H9 (cell line): ENCODE results near the gene KLK2. TPM values are rescaled to one million over a fixed set of nuclear protein-coding genes. Genes with fewer than 3 reads are reported as not detected.

Source experiments
- DNase-seq: peaks from one replicate; pipeline ENCODE4 v3.0.0-alpha.2; 2017
- H2AFZ ChIP-seq: one replicate; pipeline ENCODE4 v1.6.1; 2013; ENCODE audit warnings: mild to moderate bottlenecking, low read length, control low read depth, moderate library complexity
- H2AK5ac ChIP-seq: 2 replicates; pipeline ENCODE4 v1.6.1; 2013; ENCODE audit warnings: low read length, control low read depth, mixed read lengths; ENCODE audit not compliant: insufficient read length
- H2BK120ac ChIP-seq: one replicate; pipeline ENCODE4 v1.6.1; 2013; ENCODE audit warnings: low read depth, mild to moderate bottlenecking, low read length, control low read depth, inconsistent platforms; ENCODE audit not compliant: poor library complexity, severe bottlenecking
- H2BK12ac ChIP-seq: 2 replicates; pipeline ENCODE4 v1.6.1; 2013; ENCODE audit warnings: low read length, control low read depth, mixed read lengths, low read depth; ENCODE audit not compliant: insufficient read length
- H2BK15ac ChIP-seq: 2 replicates; pipeline ENCODE4 v1.6.1; 2013; ENCODE audit warnings: low read depth, low read length, control low read depth
- H2BK20ac ChIP-seq: one replicate; pipeline ENCODE4 v1.6.1; 2013; ENCODE audit warnings: low read depth, mild to moderate bottlenecking, low read length, control low read depth, inconsistent platforms; ENCODE audit not compliant: poor library complexity, severe bottlenecking
- H2BK5ac ChIP-seq: 2 replicates; pipeline ENCODE4 v1.6.1; 2013; ENCODE audit warnings: low read length, control low read depth, mixed read lengths; ENCODE audit not compliant: insufficient read length
- H3K14ac ChIP-seq: 2 replicates; pipeline ENCODE4 v1.6.1; 2013; ENCODE audit warnings: low read length, control low read depth; ENCODE audit not compliant: insufficient read depth
- H3K18ac ChIP-seq: 2 replicates; pipeline ENCODE4 v1.6.1; 2013; ENCODE audit warnings: low read depth, mild to moderate bottlenecking, mixed read lengths, low read length, control low read depth; ENCODE audit not compliant: insufficient read length
- H3K23ac ChIP-seq: 2 replicates; pipeline ENCODE4 v1.6.1; 2013; ENCODE audit warnings: low read length, control low read depth, mixed read lengths, low read depth; ENCODE audit not compliant: insufficient read length
- H3K23me2 ChIP-seq: 2 replicates; pipeline ENCODE4 v1.6.1; 2013; ENCODE audit warnings: low read depth, mild to moderate bottlenecking, mixed read lengths, low read length, control low read depth; ENCODE audit not compliant: insufficient read length, poor library complexity, severe bottlenecking
- H3K27ac ChIP-seq: 2 replicates; pipeline ENCODE4 v1.5.1; 2013; ENCODE audit warnings: low read length, control low read depth, mixed read lengths, low read depth; ENCODE audit not compliant: insufficient read length
- H3K27me3 ChIP-seq: 2 replicates; pipeline ENCODE4 v1.6.1; 2013; ENCODE audit warnings: low read length, control low read depth, inconsistent platforms; ENCODE audit not compliant: insufficient read depth
- H3K4ac ChIP-seq: 2 replicates; pipeline ENCODE4 v1.6.1; 2013; ENCODE audit warnings: low read depth, mild to moderate bottlenecking, control low read depth, inconsistent platforms, low read length, moderate library complexity
- H3K4me1 ChIP-seq: 2 replicates; pipeline ENCODE4 v1.6.1; 2013; ENCODE audit warnings: low read length, control low read depth, inconsistent platforms; ENCODE audit not compliant: insufficient read depth
- H3K4me2 ChIP-seq: 2 replicates; pipeline ENCODE4 v1.6.1; 2013; ENCODE audit warnings: low read length, control low read depth, mixed read lengths; ENCODE audit not compliant: insufficient read length, insufficient read depth
- H3K56ac ChIP-seq: 2 replicates; pipeline ENCODE4 v1.6.1; 2013; ENCODE audit warnings: low read depth, mild to moderate bottlenecking, mixed read lengths, low read length, control low read depth; ENCODE audit not compliant: insufficient read length
- H3K79me1 ChIP-seq: 2 replicates; pipeline ENCODE4 v1.6.1; 2013; ENCODE audit warnings: low read depth, mild to moderate bottlenecking, moderate library complexity, low read length, control low read depth, inconsistent platforms; ENCODE audit not compliant: insufficient read depth, poor library complexity, severe bottlenecking
- H3K79me2 ChIP-seq: 2 replicates; pipeline ENCODE4 v1.6.1; 2013; ENCODE audit warnings: low read length, control low read depth, inconsistent platforms; ENCODE audit not compliant: insufficient read depth
- H3K9ac ChIP-seq: 2 replicates; pipeline ENCODE4 v1.6.1; 2013; ENCODE audit warnings: low read length, control low read depth, mixed read lengths; ENCODE audit not compliant: insufficient read length; ENCODE audit errors: extremely low read depth
- H3K9me3 ChIP-seq: one replicate; pipeline ENCODE4 v1.6.1; 2013; ENCODE audit warnings: low read depth, low read length, inconsistent platforms; ENCODE audit not compliant: control insufficient read depth
- H3T11ph ChIP-seq: one replicate; pipeline ENCODE4 v1.6.1; 2013; ENCODE audit warnings: mild to moderate bottlenecking, low read length, control low read depth, inconsistent platforms
- H4K20me1 ChIP-seq: one replicate; pipeline ENCODE4 v1.6.1; 2013; ENCODE audit not compliant: control insufficient read depth, insufficient read length, insufficient read depth
- H4K5ac ChIP-seq: 2 replicates; pipeline ENCODE4 v1.6.1; 2013; ENCODE audit warnings: low read depth, mild to moderate bottlenecking, mixed read lengths, low read length, control low read depth; ENCODE audit not compliant: insufficient read length
- H4K8ac ChIP-seq: replicated peaks from 2 replicates; pipeline ENCODE4 v1.6.1; 2013; ENCODE audit warnings: low read length, control low read depth, mixed read lengths, low read depth; ENCODE audit not compliant: insufficient read length
- H4K91ac ChIP-seq: 2 replicates; pipeline ENCODE4 v1.6.1; 2013; ENCODE audit warnings: low read depth, mild to moderate bottlenecking, moderate library complexity, mixed read lengths, low read length, control low read depth; ENCODE audit not compliant: insufficient read length
- H3K27ac Mint-ChIP-seq, 3 experiments: 2 replicates in 2 of 3; 3 replicates in 1 of 3; pipeline ENCODE4 v1.8.0; 2020 to 2021; ENCODE audit warnings: mixed read lengths in 3 of 3, mild to moderate bottlenecking in 1 of 3, moderate library complexity in 1 of 3
- H3K27me3 Mint-ChIP-seq: 2 replicates; pipeline ENCODE4 v1.8.0; 2021; ENCODE audit warnings: low read depth, mild to moderate bottlenecking, moderate library complexity, mixed read lengths
- H3K36me3 Mint-ChIP-seq, 3 experiments: 2 replicates in 2 of 3; 3 replicates in 1 of 3; pipeline ENCODE4 v1.8.0; 2020 to 2021; ENCODE audit warnings: low read depth in 3 of 3, mixed read lengths in 3 of 3; ENCODE audit not compliant: insufficient read depth in 1 of 3
- H3K4me1 Mint-ChIP-seq, 2 experiments: 2 replicates each; pipeline ENCODE4 v1.8.0; 2020; ENCODE audit warnings: mixed read lengths in 2 of 2
- H3K4me3 Mint-ChIP-seq, 2 experiments: 2 replicates in 1 of 2; 3 replicates in 1 of 2; pipeline ENCODE4 v1.8.0; 2020 to 2021; ENCODE audit warnings: mild to moderate bottlenecking in 2 of 2, mixed read lengths in 2 of 2, moderate library complexity in 1 of 2
- H3K9me3 Mint-ChIP-seq, 2 experiments: 2 replicates in 1 of 2; 3 replicates in 1 of 2; pipeline ENCODE4 v1.8.0; 2020; ENCODE audit warnings: mild to moderate bottlenecking in 2 of 2, mixed read lengths in 2 of 2, moderate library complexity in 1 of 2
- WGBS: extraction: QIAGEN DNeasy Blood & Tissue Kit; methylation state at CpG from one replicate; pipeline ENCODE4 v1.1.7; 2013; ENCODE audit warnings: missing lambda C conversion rate, low lambda C conversion rate, mixed read lengths; ENCODE audit not compliant: insufficient read length; ENCODE audit errors: extremely low coverage; 5-methylcytosine and 5-hydroxymethylcytosine counted together
- total RNA-seq: library from RNA; stranded (reverse); gene quantifications from 2 replicates; pipeline ENCODE4 v1.2.1, GENCODE V29; 2021
- TF ChIP-seq, protein P1 (sequence below): fragments of 200-600 bp; sonication (generic); conservative IDR thresholded peaks from 3 replicates; pipeline ENCODE4 v1.8.0; 2021; ENCODE audit warnings: antibody characterized with exemption, mild to moderate bottlenecking

Gene KLK2
- total RNA-seq, 1 experiment from 2014 or later = not detected

DNA sequence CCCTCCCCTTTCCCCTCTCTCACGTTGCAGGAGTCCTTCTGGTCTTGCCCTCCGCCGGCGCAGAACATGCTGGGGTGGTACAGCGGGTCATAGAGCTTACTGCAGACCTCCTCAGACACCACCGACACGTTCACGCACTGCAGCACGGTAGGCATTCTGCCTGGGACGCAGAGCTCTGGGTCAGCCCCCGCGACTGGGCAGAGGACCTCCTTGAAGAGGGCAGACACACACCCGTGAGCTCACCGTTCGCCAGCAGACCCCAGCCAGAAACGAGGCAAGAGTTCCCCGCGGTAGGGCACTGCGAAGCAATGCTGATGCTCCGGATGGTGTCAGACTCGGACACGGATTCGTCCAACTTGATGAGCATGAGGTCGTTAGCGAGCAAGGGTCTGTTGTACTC is 35.1 kb downstream of the KLK2 start:
- Histone ChIP-seq H4K8ac (no peak overlapping the region), H3K27ac (no peak overlapping the region), H3K4me1 (no peaks in the 10 kb centered on the region), H3K27me3 (peaks cover 27% of the 10 kb centered on the region; the same call in 1 of the 2 replicates), H3K79me1 (no peaks in the 10 kb centered on the region), H2AK5ac (no peak overlapping the region), H3K14ac (no peak overlapping the region), H3K4me2 (peak overlapping the region; percentile 46), H2BK12ac (no peak overlapping the region), H3K9ac (no peak overlapping the region), H2BK20ac (no peak overlapping the region), H3K79me2 (no peaks in the 10 kb centered on the region), H2AFZ (no peak overlapping the region), H3K56ac (no peak overlapping the region), H3K4ac (no peak overlapping the region), H3T11ph (no peak overlapping the region), H4K5ac (no peak overlapping the region), H3K9me3 (no peaks in the 10 kb centered on the region), H3K23ac (no peak overlapping the region), H2BK5ac (no peak overlapping the region), H4K20me1 (no peaks in the 10 kb centered on the region), H2BK15ac (no peak overlapping the region), H3K18ac (no peak overlapping the region), H3K23me2 (peaks cover 7% of the 10 kb centered on the region), H2BK120ac (no peak overlapping the region), H4K91ac (no peak overlapping the region)
- Mint-ChIP-seq H3K4me1 (peaks cover 18 to 26% of the 10 kb centered on the region in 2 experiments), H3K27me3 (peaks cover 46% of the 10 kb centered on the region), H3K36me3 (no peaks in the 10 kb centered on the region), H3K27ac (no peak overlapping the region), H3K9me3 (no peaks in the 10 kb centered on the region; a peak in 1 of 5 replicates), H3K4me3 (peak overlapping the region in 1 of 2 experiments; percentile 2; a peak in 1 of 5 replicates)
- no CpG with 5 or more reads among the region's 25 CpGs for WGBS
- no peak for DNase-seq
- TF ChIP-seq, protein P1, sequence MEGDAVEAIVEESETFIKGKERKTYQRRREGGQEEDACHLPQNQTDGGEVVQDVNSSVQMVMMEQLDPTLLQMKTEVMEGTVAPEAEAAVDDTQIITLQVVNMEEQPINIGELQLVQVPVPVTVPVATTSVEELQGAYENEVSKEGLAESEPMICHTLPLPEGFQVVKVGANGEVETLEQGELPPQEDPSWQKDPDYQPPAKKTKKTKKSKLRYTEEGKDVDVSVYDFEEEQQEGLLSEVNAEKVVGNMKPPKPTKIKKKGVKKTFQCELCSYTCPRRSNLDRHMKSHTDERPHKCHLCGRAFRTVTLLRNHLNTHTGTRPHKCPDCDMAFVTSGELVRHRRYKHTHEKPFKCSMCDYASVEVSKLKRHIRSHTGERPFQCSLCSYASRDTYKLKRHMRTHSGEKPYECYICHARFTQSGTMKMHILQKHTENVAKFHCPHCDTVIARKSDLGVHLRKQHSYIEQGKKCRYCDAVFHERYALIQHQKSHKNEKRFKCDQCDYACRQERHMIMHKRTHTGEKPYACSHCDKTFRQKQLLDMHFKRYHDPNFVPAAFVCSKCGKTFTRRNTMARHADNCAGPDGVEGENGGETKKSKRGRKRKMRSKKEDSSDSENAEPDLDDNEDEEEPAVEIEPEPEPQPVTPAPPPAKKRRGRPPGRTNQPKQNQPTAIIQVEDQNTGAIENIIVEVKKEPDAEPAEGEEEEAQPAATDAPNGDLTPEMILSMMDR = no peak
